NT2/D1 (cell line): ENCODE results near the gene ZMYND15.

Experiments
- DNase-seq: peaks from one replicate; pipeline ENCODE4 v3.0.0-alpha.2; 2011; ENCODE audit warnings: low read depth, low spot score
- H3K27me3 ChIP-seq: 2 replicates; pipeline ENCODE4 v1.6.0; 2011; ENCODE audit warnings: mild to moderate bottlenecking; ENCODE audit not compliant: insufficient read length, insufficient read depth
- H3K36me3 ChIP-seq: 2 replicates; pipeline ENCODE4 v1.6.1; 2011; ENCODE audit warnings: mild to moderate bottlenecking, low read length, mixed read lengths; ENCODE audit not compliant: insufficient read depth, insufficient read length
- H3K4me1 ChIP-seq: 2 replicates; pipeline ENCODE4 v1.5.1; 2011; ENCODE audit not compliant: insufficient read depth, insufficient read length
- H3K4me3 ChIP-seq: 2 replicates; pipeline ENCODE4 v1.5.1; 2011; ENCODE audit warnings: low read depth; ENCODE audit not compliant: insufficient read length
- H3K9ac ChIP-seq: 2 replicates; pipeline ENCODE4 v1.6.0; 2011; ENCODE audit warnings: low read depth; ENCODE audit not compliant: insufficient read length
- H3K9me3 ChIP-seq: 2 replicates; pipeline ENCODE4 v1.5.1; 2011; ENCODE audit warnings: mild to moderate bottlenecking, low read length; ENCODE audit not compliant: insufficient read depth
- SUZ12 ChIP-seq: IDR thresholded peaks from 2 replicates; pipeline ENCODE4 v1.6.1; 2011; ENCODE audit not compliant: insufficient read length, insufficient read depth; ENCODE audit errors: extremely low read depth
- YY1 ChIP-seq: IDR thresholded peaks from 2 replicates; pipeline ENCODE4 v1.6.1; 2011; ENCODE audit not compliant: insufficient read length, insufficient read depth
- ZNF274 ChIP-seq: IDR thresholded peaks from 2 replicates; pipeline ENCODE4 v1.6.1; 2011; ENCODE audit warnings: mild to moderate bottlenecking, low read depth, low read length

ZMYND15 gene

GRCh38 chr17:4759776-4760236 is 20.2 kb downstream of the ZMYND15 start:
- no peak overlapping the region for H3K9ac ChIP-seq
- no peak for DNase-seq
- H3K4me3 ChIP-seq, result no peak overlapping the region
- no peaks in the 10 kb centered on the region for H3K36me3 ChIP-seq
- no peaks in the 10 kb centered on the region for H3K9me3 ChIP-seq
- H3K27me3 ChIP-seq, result no peaks in the 10 kb centered on the region
- TF ChIP-seq SUZ12 (no peak), YY1 (no peak), ZNF274 (no peak)
- no peaks in the 10 kb centered on the region for H3K4me1 ChIP-seq

GRCh38 chr17:4764595-4764994 is 25.0 kb downstream of the ZMYND15 start:
- Histone ChIP-seq H3K4me3 (no peak overlapping the region), H3K9me3 (no peaks in the 10 kb centered on the region), H3K9ac (no peak overlapping the region), H3K4me1 (no peaks in the 10 kb centered on the region), H3K27me3 (no peaks in the 10 kb centered on the region), H3K36me3 (no peaks in the 10 kb centered on the region)
- TF ChIP-seq ZNF274 (no peak), YY1 (no peak), SUZ12 (no peak)
- no peak for DNase-seq

GRCh38 chr17:4766201-4766600 is 26.6 kb downstream of the ZMYND15 start:
- no peaks in the 10 kb centered on the region for H3K4me1 ChIP-seq
- no peak overlapping the region for H3K9ac ChIP-seq
- H3K9me3 ChIP-seq, result no peaks in the 10 kb centered on the region
- no peak for TF ChIP-seq YY1
- TF ChIP-seq SUZ12, result no peak
- TF ChIP-seq ZNF274, result no peak
- no peaks in the 10 kb centered on the region for H3K27me3 ChIP-seq
- no peaks in the 10 kb centered on the region for H3K36me3 ChIP-seq
- DNase-seq, result no peak
- no peak overlapping the region for H3K4me3 ChIP-seq

- no peak for TF ChIP-seq YY1
- no peak for TF ChIP-seq SUZ12
- TF ChIP-seq ZNF274, result no peak
- H3K27me3 ChIP-seq, result no peaks in the 10 kb centered on the region
- H3K4me3 ChIP-seq, result no peak overlapping the region
- no peaks in the 10 kb centered on the region for H3K36me3 ChIP-seq
- H3K9me3 ChIP-seq, result no peaks in the 10 kb centered on the region
- no peak overlapping the region for H3K9ac ChIP-seq
- no peak for DNase-seq
- H3K4me1 ChIP-seq, result no peaks in the 10 kb centered on the region
Observed at GRCh38 chr17:4766723-4767122, 27.1 kb downstream of the ZMYND15 start.

- no peaks in the 10 kb centered on the region for H3K9me3 ChIP-seq
Observed at GRCh38 chr17:4768298-4768697, 28.7 kb downstream of the ZMYND15 start.

GRCh38 chr17:4769628-4770027 is 30.0 kb downstream of the ZMYND15 start:
- no peaks in the 10 kb centered on the region for H3K9me3 ChIP-seq
- DNase-seq, result no peak
- TF ChIP-seq ZNF274 (no peak), SUZ12 (no peak), YY1 (no peak)
- H3K4me1 ChIP-seq, result peaks cover 3% of the 10 kb centered on the region
- no peaks in the 10 kb centered on the region for H3K36me3 ChIP-seq
- H3K4me3 ChIP-seq, result no peak overlapping the region
- no peaks in the 10 kb centered on the region for H3K27me3 ChIP-seq
- no peak overlapping the region for H3K9ac ChIP-seq

More at GRCh38 chr17:4768298-4768697, 28.7 kb downstream of the ZMYND15 start:
- Histone ChIP-seq H3K4me3 (no peak overlapping the region), H3K9ac (no peak overlapping the region), H3K27me3 (no peaks in the 10 kb centered on the region), H3K4me1 (peaks cover 3% of the 10 kb centered on the region), H3K36me3 (no peaks in the 10 kb centered on the region)
- TF ChIP-seq SUZ12, result no peak
- TF ChIP-seq ZNF274, result no peak
- no peak for TF ChIP-seq YY1
- DNase-seq, result no peak

GRCh38 chr17:4771519-4772234 is 32.0 kb downstream of the ZMYND15 start, which contains the start of gene TM4SF5:
TSS of gene TM4SF5 (plus strand) at chr17:4771886. CDS start at chr17:4771923, 37 bp downstream.
- DNase-seq, result no peak
- H3K36me3 ChIP-seq, result no peaks in the 10 kb centered on the region
- no peaks in the 10 kb centered on the region for H3K27me3 ChIP-seq
- H3K4me3 ChIP-seq, result no peak within 1 kb of the TSS
- TF ChIP-seq SUZ12, result no peak
- TF ChIP-seq YY1, result no peak
- no peak for TF ChIP-seq ZNF274
- H3K9ac ChIP-seq, result no peak within 1 kb of the TSS
- peaks cover 3% of the 10 kb centered on the region for H3K4me1 ChIP-seq
- H3K9me3 ChIP-seq, result no peaks in the 10 kb centered on the region
